Esophagus squamous epithelium (tissue), 4 donors: ENCODE data around the gene OPA3.
"Not testable (repeated sequence)": the region's sequence is repeated elsewhere in the genome, so short reads cannot be mapped to it uniquely, and the experiment has no call there.

Source experiments
- POLR2A ChIP-seq, 4 donors: fragments of 450-650 bp; IDR thresholded peaks; one replicate each; pipeline ENCODE4 v1.6.1; 2017; ENCODE audit warnings: antibody characterized with exemption in 4 of 4, mild to moderate bottlenecking in 4 of 4, moderate library complexity in 3 of 4
- TF ChIP-seq, protein P1 (sequence below), 6 experiments: fragments of 450-650 bp in 4 of 6; fragments of 200-600 bp in 2 of 6; sonication (generic) in 2 of 6; IDR thresholded peaks; one replicate each; pipeline ENCODE4 v1.5.1; 2016 to 2019; ENCODE audit warnings: antibody characterized with exemption in 6 of 6, mild to moderate bottlenecking in 4 of 6, moderate library complexity in 4 of 6

DNA sequence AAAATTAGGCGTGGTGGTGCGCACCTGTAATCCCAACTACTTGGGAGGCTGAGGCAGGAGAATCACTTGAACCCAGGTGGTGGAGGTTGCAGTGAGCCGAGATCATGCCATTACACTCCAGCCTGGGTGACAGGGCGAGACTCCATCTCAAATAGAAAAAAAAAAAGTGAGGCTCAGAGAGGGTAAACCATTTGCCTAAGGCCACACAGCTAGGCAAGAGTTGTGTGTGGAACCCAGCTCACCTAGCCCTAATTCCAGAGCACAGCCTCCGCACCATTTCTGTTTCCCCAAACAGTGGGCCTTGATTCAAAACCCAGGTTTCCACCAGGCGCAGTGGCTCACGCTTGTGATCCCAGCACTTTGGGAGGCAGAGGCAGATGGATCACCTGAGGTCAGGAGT lies 43.6 kb upstream of the OPA3 start:
- not testable (repeated sequence) for TF ChIP-seq POLR2A (IDR thresholded peaks at IDR 0.05)
- TF ChIP-seq, protein P1, sequence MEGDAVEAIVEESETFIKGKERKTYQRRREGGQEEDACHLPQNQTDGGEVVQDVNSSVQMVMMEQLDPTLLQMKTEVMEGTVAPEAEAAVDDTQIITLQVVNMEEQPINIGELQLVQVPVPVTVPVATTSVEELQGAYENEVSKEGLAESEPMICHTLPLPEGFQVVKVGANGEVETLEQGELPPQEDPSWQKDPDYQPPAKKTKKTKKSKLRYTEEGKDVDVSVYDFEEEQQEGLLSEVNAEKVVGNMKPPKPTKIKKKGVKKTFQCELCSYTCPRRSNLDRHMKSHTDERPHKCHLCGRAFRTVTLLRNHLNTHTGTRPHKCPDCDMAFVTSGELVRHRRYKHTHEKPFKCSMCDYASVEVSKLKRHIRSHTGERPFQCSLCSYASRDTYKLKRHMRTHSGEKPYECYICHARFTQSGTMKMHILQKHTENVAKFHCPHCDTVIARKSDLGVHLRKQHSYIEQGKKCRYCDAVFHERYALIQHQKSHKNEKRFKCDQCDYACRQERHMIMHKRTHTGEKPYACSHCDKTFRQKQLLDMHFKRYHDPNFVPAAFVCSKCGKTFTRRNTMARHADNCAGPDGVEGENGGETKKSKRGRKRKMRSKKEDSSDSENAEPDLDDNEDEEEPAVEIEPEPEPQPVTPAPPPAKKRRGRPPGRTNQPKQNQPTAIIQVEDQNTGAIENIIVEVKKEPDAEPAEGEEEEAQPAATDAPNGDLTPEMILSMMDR (IDR thresholded peaks at IDR 0.05) = not testable (repeated sequence)
